HEK293 (cell line): ENCODE data around the gene MKLN1.

Experiments
- CTCF ChIA-PET: fragments of 350-600 bp; formaldehyde crosslinking; extraction: SDS; loops from one replicate; lab custom pipeline; 2021; ENCODE audit warnings: antibody characterized with exemption; lab: Yijun Ruan, JAX
- POLR2A ChIA-PET: fragments of 300-600 bp; formaldehyde crosslinking; extraction: SDS; loops from one replicate; lab custom pipeline; 2020; ENCODE audit warnings: antibody characterized with exemption, inconsistent platforms; lab: Yijun Ruan, JAX
- H3K27ac ChIP-seq: fragments of 200-500 bp; sonication (Bioruptor generic); 2 replicates; pipeline ENCODE4 v1.5.1; 2014; ENCODE audit warnings: low read depth, low read length, control low read depth, inconsistent platforms; ENCODE audit errors: extremely low read depth
- H3K36me3 ChIP-seq, 2 experiments: fragments of 200-500 bp in 1 of 2; sonication (Bioruptor generic) in 1 of 2; 1 replicate in 1 of 2; 2 replicates in 1 of 2; pipeline ENCODE4 v1.5.1; 2014 to 2017; ENCODE audit warnings: inconsistent platforms in 2 of 2, low read length in 2 of 2; ENCODE audit not compliant: control insufficient read depth in 2 of 2, insufficient read depth in 1 of 2
- H3K4me1 ChIP-seq: fragments of 200-500 bp; sonication (Bioruptor generic); 2 replicates; pipeline ENCODE4 v1.5.1; 2014; ENCODE audit warnings: mild to moderate bottlenecking, low read length, inconsistent platforms; ENCODE audit not compliant: control insufficient read depth, insufficient read depth
- H3K4me3 ChIP-seq: 2 replicates; pipeline ENCODE4 v1.5.1; 2011; ENCODE audit warnings: low read depth, mild to moderate bottlenecking, control low read depth, low read length, moderate library complexity
- H3K9me3 ChIP-seq: fragments of 200-500 bp; sonication (Bioruptor generic); 2 replicates; pipeline ENCODE4 v1.5.1; 2014; ENCODE audit warnings: low read depth, low read length, inconsistent platforms; ENCODE audit not compliant: control insufficient read depth, insufficient read depth
- BCL11A ChIP-seq: fragments of 450-650 bp; formaldehyde crosslinking; IDR thresholded peaks from 2 replicates; pipeline ENCODE4 v1.5.1; 2016; ENCODE audit warnings: low read depth, missing biosample characterization, missing genetic modification characterization
- GLI2 ChIP-seq: fragments of 450-650 bp; formaldehyde crosslinking; IDR thresholded peaks from 2 replicates; pipeline ENCODE4; 2017; ENCODE audit warnings: missing biosample characterization, missing genetic modification characterization, low read depth, borderline replicate concordance
- HOXA7 ChIP-seq: sonication (generic); formaldehyde crosslinking; IDR thresholded peaks from 2 replicates; pipeline ENCODE4 v1.8.1; 2022; ENCODE audit warnings: missing genetic modification reagents, borderline replicate concordance
- IKZF3 ChIP-seq: fragments of 450-650 bp; IDR thresholded peaks from 2 replicates; pipeline ENCODE4 v1.5.0; 2018; ENCODE audit warnings: missing biosample characterization, mild to moderate bottlenecking, missing genetic modification characterization, moderate library complexity
- PRDM6 ChIP-seq: fragments of 450-650 bp; formaldehyde crosslinking; IDR thresholded peaks from 2 replicates; pipeline ENCODE4 v1.5.1; 2017; ENCODE audit warnings: missing biosample characterization, missing genetic modification characterization
- SP2 ChIP-seq: fragments of 450-650 bp; formaldehyde crosslinking; IDR thresholded peaks from 2 replicates; pipeline ENCODE4 v1.5.1; 2016; ENCODE audit warnings: missing biosample characterization, missing genetic modification characterization
- SP7 ChIP-seq: fragments of 450-650 bp; formaldehyde crosslinking; IDR thresholded peaks from 2 replicates; pipeline ENCODE4 v1.5.1; 2016; ENCODE audit warnings: missing biosample characterization, missing genetic modification characterization
- ZBTB44 ChIP-seq: fragments of 450-650 bp; IDR thresholded peaks from 2 replicates; pipeline ENCODE4 v1.5.1; 2018; ENCODE audit warnings: missing biosample characterization, mild to moderate bottlenecking, missing genetic modification characterization
- ZBTB49 ChIP-seq: fragments of 450-650 bp; formaldehyde crosslinking; IDR thresholded peaks from 2 replicates; pipeline ENCODE4 v1.5.1; 2016; ENCODE audit warnings: missing biosample characterization, missing genetic modification characterization, low read depth
- ZNF133 ChIP-seq: fragments of 450-650 bp; formaldehyde crosslinking; IDR thresholded peaks from 2 replicates; pipeline ENCODE4 v1.5.1; 2016; ENCODE audit warnings: missing biosample characterization, missing genetic modification characterization
- ZNF174 ChIP-seq: fragments of 450-650 bp; formaldehyde crosslinking; IDR thresholded peaks from 2 replicates; pipeline ENCODE4 v1.5.0; 2017; ENCODE audit warnings: missing biosample characterization, mild to moderate bottlenecking, missing genetic modification characterization
- ZNF23 ChIP-seq: fragments of 450-650 bp; formaldehyde crosslinking; IDR thresholded peaks from 2 replicates; pipeline ENCODE4 v1.5.1; 2016; ENCODE audit warnings: missing biosample characterization, missing genetic modification characterization, borderline replicate concordance
- ZNF660 ChIP-seq: fragments of 450-650 bp; IDR thresholded peaks from 2 replicates; pipeline ENCODE4 v1.5.1; 2018; ENCODE audit warnings: missing biosample characterization, mild to moderate bottlenecking, missing genetic modification characterization
- ZNF664 ChIP-seq: fragments of 450-650 bp; formaldehyde crosslinking; IDR thresholded peaks from 2 replicates; pipeline ENCODE4 v1.5.1; 2016; ENCODE audit warnings: missing biosample characterization, missing genetic modification characterization
- ZNF776 ChIP-seq: fragments of 450-650 bp; formaldehyde crosslinking; IDR thresholded peaks from 2 replicates; pipeline ENCODE4 v1.5.0; 2017; ENCODE audit warnings: missing biosample characterization, missing genetic modification characterization, borderline replicate concordance
- TF ChIP-seq, protein P1 (sequence below): fragments of 450-650 bp; IDR thresholded peaks from 2 replicates; pipeline ENCODE4 v1.5.1; 2018; ENCODE audit warnings: missing biosample characterization, missing genetic modification characterization

The MKLN1 gene

GRCh38 chr7:131329176-131329570 lies 1.5 kb downstream of the MKLN1 start:
- ChIA-PET POLR2A (no interaction called here), CTCF (no interaction called here)
- Histone ChIP-seq H3K36me3 (no peaks in the 10 kb centered on the region), H3K4me1 (no peaks in the 10 kb centered on the region), H3K9me3 (no peaks in the 10 kb centered on the region), H3K27ac (no peak overlapping the region; the same call in 1 of the 2 replicates), H3K4me3 (peak overlapping the region; percentile 93)
- 0 out of 2 replicates have a peak, but pooled peaks have one; percentile 0 for TF ChIP-seq ZNF660 (tag by site-specific recombination)
- no peak for TF ChIP-seq ZNF776
- TF ChIP-seq ZBTB44 (tag by site-specific recombination) = no peak
- TF ChIP-seq PRDM6 (tag by site-specific recombination) = peak; percentile 42; the same call in 1 of the 2 replicates

DNA sequence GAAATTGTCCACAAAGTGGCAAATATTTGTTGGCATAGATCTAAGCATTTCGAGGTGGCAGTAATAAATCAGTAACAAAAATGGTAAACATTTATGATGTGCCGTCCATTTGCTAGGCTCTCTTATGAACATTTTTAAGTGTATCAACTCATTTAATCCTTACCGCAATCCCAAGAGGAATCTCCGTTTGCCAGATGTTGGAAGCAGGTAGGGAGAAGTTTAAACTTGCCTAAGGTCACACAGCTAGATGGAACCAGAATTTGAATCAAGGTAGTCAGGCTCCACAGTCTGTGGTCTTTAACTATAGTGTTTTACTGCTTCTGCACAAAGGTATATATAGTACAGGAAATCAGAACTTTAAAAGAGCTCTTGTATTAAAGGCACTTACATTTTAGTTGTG lies 2.6 kb downstream of the MKLN1 start:
- CTCF ChIA-PET = no interaction called here
- H3K36me3 ChIP-seq = no peaks in the 10 kb centered on the region
- no peak overlapping the region for H3K4me3 ChIP-seq
- no peak for TF ChIP-seq GLI2 (tag by site-specific recombination)
- TF ChIP-seq, protein P1, sequence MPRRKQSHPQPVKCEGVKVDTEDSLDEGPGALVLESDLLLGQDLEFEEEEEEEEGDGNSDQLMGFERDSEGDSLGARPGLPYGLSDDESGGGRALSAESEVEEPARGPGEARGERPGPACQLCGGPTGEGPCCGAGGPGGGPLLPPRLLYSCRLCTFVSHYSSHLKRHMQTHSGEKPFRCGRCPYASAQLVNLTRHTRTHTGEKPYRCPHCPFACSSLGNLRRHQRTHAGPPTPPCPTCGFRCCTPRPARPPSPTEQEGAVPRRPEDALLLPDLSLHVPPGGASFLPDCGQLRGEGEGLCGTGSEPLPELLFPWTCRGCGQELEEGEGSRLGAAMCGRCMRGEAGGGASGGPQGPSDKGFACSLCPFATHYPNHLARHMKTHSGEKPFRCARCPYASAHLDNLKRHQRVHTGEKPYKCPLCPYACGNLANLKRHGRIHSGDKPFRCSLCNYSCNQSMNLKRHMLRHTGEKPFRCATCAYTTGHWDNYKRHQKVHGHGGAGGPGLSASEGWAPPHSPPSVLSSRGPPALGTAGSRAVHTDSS = no peak
- no peak for TF ChIP-seq HOXA7 (CRISPR knock-in tag)
- TF ChIP-seq ZNF664 (tag by site-specific recombination) = peak; percentile 69; the same call in 1 of the 2 replicates
- TF ChIP-seq SP7 (tag by site-specific recombination) = no peak
- no peak for TF ChIP-seq ZNF23
- TF ChIP-seq IKZF3 (tag by site-specific recombination) = peak; percentile 77
- TF ChIP-seq SP2 = no peak
- TF ChIP-seq ZNF174 = no peak
- TF ChIP-seq BCL11A (tag by site-specific recombination) = no peak
- no peak for TF ChIP-seq ZNF133 (tag by site-specific recombination)
- no peak for TF ChIP-seq ZBTB49
- TF ChIP-seq PRDM6 (tag by site-specific recombination) = peak; percentile 36; the same call in 1 of the 2 replicates
- POLR2A ChIA-PET = no interaction called here
- H3K4me1 ChIP-seq = no peaks in the 10 kb centered on the region
- H3K27ac ChIP-seq = no peak overlapping the region
- no peaks in the 10 kb centered on the region for H3K9me3 ChIP-seq
